ENCODE results near the gene C9orf43. TPM values are rescaled to one million over a fixed set of nuclear protein-coding genes. Genes with fewer than 3 reads are reported as not detected.
A peak's percentile ranks its signal among the peaks of the same experiment; 100 is the strongest.
"Not testable (repeated sequence)": the region's sequence is repeated elsewhere in the genome, so short reads cannot be mapped to it uniquely, and the experiment has no call there.

The C9orf43 gene
- total RNA-seq, 1 donor from 2014 or later, result 0.48 TPM

- Mint-ChIP-seq H3K4me1 (ENCODE audit: low read depth) (peaks cover 9% of the 10 kb centered on the region), H3K4me3 (ENCODE audit: low read depth) (peak overlapping the region; percentile 82), H3K27me3 (ENCODE audit: low read depth) (no peaks in the 10 kb centered on the region), H3K36me3 (ENCODE audit: low read depth) (peaks cover 24% of the 10 kb centered on the region), H3K27ac (peak overlapping the region; percentile 31), H3K9me3 (no peaks in the 10 kb centered on the region)
- no peak for DNase-seq (ENCODE audit: low spot score)
- intact Hi-C loops (cut with micrococcal nuclease), result loop anchor here (1.0 to 2.0 kb wide), 5 partner anchors 25 to 100 kb away; partner anchors contain the start of genes C9orf43, CDC26, POLE3 and PRPF4
These were observed 35.2 kb upstream of the C9orf43 start for GRCh38 chr9:113375057-113376023.

GRCh38 chr9:113376634-113377567 lies 33.6 kb upstream of the C9orf43 start, which contains the start of gene HDHD3:
Gene HDHD3, minus strand, starts transcription at chr9:113376986. Its CDS starts 2,632 bp downstream, at chr9:113374354.
- peak; percentile 78 for DNase-seq (ENCODE audit: low spot score)
- Mint-ChIP-seq H3K36me3 (ENCODE audit: low read depth) (peaks cover 24% of the 10 kb centered on the region), H3K9me3 (no peaks in the 10 kb centered on the region), H3K27me3 (ENCODE audit: low read depth) (no peaks in the 10 kb centered on the region), H3K4me3 (ENCODE audit: low read depth) (peak within 1 kb of the TSS; percentile 85), H3K4me1 (ENCODE audit: low read depth) (peaks cover 9% of the 10 kb centered on the region), H3K27ac (peak within 1 kb of the TSS; percentile 65)
- intact Hi-C loops (cut with micrococcal nuclease), result loop anchor here (1.0 to 2.0 kb wide), 6 partner anchors 24 to 102 kb away; partner anchors contain the start of genes ALAD, C9orf43, CDC26 and POLE3

- intact Hi-C loops (cut with micrococcal nuclease); H3K27ac Mint-ChIP-seq; H3K9me3 Mint-ChIP-seq; H3K4me1 Mint-ChIP-seq (ENCODE audit: low read depth); H3K27me3 Mint-ChIP-seq (ENCODE audit: low read depth); H3K4me3 Mint-ChIP-seq (ENCODE audit: low read depth); DNase-seq (ENCODE audit: low spot score): not testable (repeated sequence)
- peaks cover 15% of the 10 kb centered on the region for H3K36me3 Mint-ChIP-seq (ENCODE audit: low read depth)
These were observed 31.3 kb upstream of the C9orf43 start for GRCh38 chr9:113379094-113379828.

GRCh38 chr9:113379829-113380210 lies 30.7 kb upstream of the C9orf43 start:
- H3K9me3 Mint-ChIP-seq; H3K27ac Mint-ChIP-seq; H3K4me1 Mint-ChIP-seq (ENCODE audit: low read depth); intact Hi-C loops (cut with micrococcal nuclease); H3K36me3 Mint-ChIP-seq (ENCODE audit: low read depth); DNase-seq (ENCODE audit: low spot score); H3K27me3 Mint-ChIP-seq (ENCODE audit: low read depth); H3K4me3 Mint-ChIP-seq (ENCODE audit: low read depth): not testable (repeated sequence)

GRCh38 chr9:113380869-113381378 lies 29.6 kb upstream of the C9orf43 start:
- H3K9me3 Mint-ChIP-seq, result no peaks in the 10 kb centered on the region
- no peaks in the 10 kb centered on the region for H3K4me1 Mint-ChIP-seq (ENCODE audit: low read depth)
- no peak overlapping the region for H3K4me3 Mint-ChIP-seq (ENCODE audit: low read depth)
- peaks cover 3% of the 10 kb centered on the region for H3K36me3 Mint-ChIP-seq (ENCODE audit: low read depth)
- H3K27me3 Mint-ChIP-seq (ENCODE audit: low read depth), result no peaks in the 10 kb centered on the region
- intact Hi-C loops (cut with micrococcal nuclease), result no loop called here
- H3K27ac Mint-ChIP-seq, result no peak overlapping the region
- no peak for DNase-seq (ENCODE audit: low spot score)

- intact Hi-C loops (cut with micrococcal nuclease); DNase-seq (ENCODE audit: low spot score); H3K27ac Mint-ChIP-seq; H3K27me3 Mint-ChIP-seq (ENCODE audit: low read depth); H3K36me3 Mint-ChIP-seq (ENCODE audit: low read depth); H3K4me3 Mint-ChIP-seq (ENCODE audit: low read depth); H3K9me3 Mint-ChIP-seq; H3K4me1 Mint-ChIP-seq (ENCODE audit: low read depth): not testable (repeated sequence)
These were observed 29.1 kb upstream of the C9orf43 start for GRCh38 chr9:113381441-113381840.

GRCh38 chr9:113381909-113382411 lies 28.6 kb upstream of the C9orf43 start:
- intact Hi-C loops (cut with micrococcal nuclease), result no loop called here
- Mint-ChIP-seq H3K4me3 (ENCODE audit: low read depth) (no peak overlapping the region), H3K4me1 (ENCODE audit: low read depth) (no peaks in the 10 kb centered on the region), H3K27ac (no peak overlapping the region), H3K9me3 (no peaks in the 10 kb centered on the region), H3K27me3 (ENCODE audit: low read depth) (no peaks in the 10 kb centered on the region), H3K36me3 (ENCODE audit: low read depth) (peaks cover 10% of the 10 kb centered on the region)
- no peak for DNase-seq (ENCODE audit: low spot score)

- Mint-ChIP-seq H3K27me3 (ENCODE audit: low read depth) (no peaks in the 10 kb centered on the region), H3K27ac (no peak overlapping the region), H3K9me3 (no peaks in the 10 kb centered on the region), H3K4me3 (ENCODE audit: low read depth) (no peak overlapping the region), H3K36me3 (ENCODE audit: low read depth) (peaks cover 33% of the 10 kb centered on the region), H3K4me1 (ENCODE audit: low read depth) (no peaks in the 10 kb centered on the region)
- intact Hi-C loops (cut with micrococcal nuclease), result no loop called here
- no peak for DNase-seq (ENCODE audit: low spot score)
These were observed 23.8 kb upstream of the C9orf43 start for GRCh38 chr9:113386571-113387393.

- no peak for DNase-seq (ENCODE audit: low spot score)
- H3K27me3 Mint-ChIP-seq (ENCODE audit: low read depth), result no peaks in the 10 kb centered on the region
- H3K27ac Mint-ChIP-seq, result no peak overlapping the region
- no peaks in the 10 kb centered on the region for H3K9me3 Mint-ChIP-seq
- H3K4me3 Mint-ChIP-seq (ENCODE audit: low read depth), result no peak overlapping the region
- no peaks in the 10 kb centered on the region for H3K4me1 Mint-ChIP-seq (ENCODE audit: low read depth)
- intact Hi-C loops (cut with micrococcal nuclease), result no loop called here
- peaks cover 37% of the 10 kb centered on the region for H3K36me3 Mint-ChIP-seq (ENCODE audit: low read depth)
These were observed 22.9 kb upstream of the C9orf43 start for GRCh38 chr9:113387560-113388230.

GRCh38 chr9:113388833-113389232 lies 21.7 kb upstream of the C9orf43 start:
- H3K36me3 Mint-ChIP-seq (ENCODE audit: low read depth), result peaks cover 37% of the 10 kb centered on the region
- no peaks in the 10 kb centered on the region for H3K27me3 Mint-ChIP-seq (ENCODE audit: low read depth)
- intact Hi-C loops (cut with micrococcal nuclease), result no loop called here
- no peak overlapping the region for H3K27ac Mint-ChIP-seq
- no peaks in the 10 kb centered on the region for H3K4me1 Mint-ChIP-seq (ENCODE audit: low read depth)
- H3K4me3 Mint-ChIP-seq (ENCODE audit: low read depth), result no peak overlapping the region
- DNase-seq (ENCODE audit: low spot score), result no peak
- no peaks in the 10 kb centered on the region for H3K9me3 Mint-ChIP-seq

- H3K4me3 Mint-ChIP-seq (ENCODE audit: low read depth), result no peak overlapping the region
- no peak for DNase-seq (ENCODE audit: low spot score)
- intact Hi-C loops (cut with micrococcal nuclease), result no loop called here
- no peak overlapping the region for H3K27ac Mint-ChIP-seq
- H3K9me3 Mint-ChIP-seq, result no peaks in the 10 kb centered on the region
- peaks cover 37% of the 10 kb centered on the region for H3K36me3 Mint-ChIP-seq (ENCODE audit: low read depth)
- no peaks in the 10 kb centered on the region for H3K4me1 Mint-ChIP-seq (ENCODE audit: low read depth)
- no peaks in the 10 kb centered on the region for H3K27me3 Mint-ChIP-seq (ENCODE audit: low read depth)
These were observed 21.1 kb upstream of the C9orf43 start for GRCh38 chr9:113389451-113389850.

Measured in activated T-helper 2 cell treated with anti-CD3 and anti-CD28 coated beads, Interferon-gamma antibody, Interleukin-2, Interleukin-4, amounts not matched to agents 10 μg/mL and 5 μg/mL and 100 μg/mL, durations not matched to agents 14 hours and 24 hours and 36 hours (primary cell).